MCF 10A (cell line): Measurements from ENCODE around the gene POLQ. TPM values are rescaled to one million over a fixed set of nuclear protein-coding genes. Genes with fewer than 3 reads are reported as not detected.
A peak's percentile ranks its signal among the peaks of the same experiment; 100 is the strongest.

Experiments
- BruUV-seq: library from RNA; stranded (reverse); fragments of 400-500 nt; replicated peaks from 2 replicates; lab custom pipeline; 2021; lab: Mats Ljungman, UMichigan
- CTCF ChIA-PET: fragments of 300-600 bp; sonication (Branson Sonifier 250); formaldehyde crosslinking; extraction: SDS; loops from one replicate; lab custom pipeline; 2021; ENCODE audit warnings: antibody characterized with exemption, inconsistent platforms; lab: Yijun Ruan, JAX
- POLR2A ChIA-PET: fragments of 300-600, 350-650 bp; sonication (Branson Sonifier 250); formaldehyde crosslinking; extraction: SDS; loops from one replicate; lab custom pipeline; 2020; ENCODE audit warnings: antibody characterized with exemption, inconsistent platforms; lab: Yijun Ruan, JAX
- DNase-seq: peaks from one replicate; pipeline ENCODE4 v3.0.0-alpha.2; 2018; ENCODE audit not compliant: unreplicated experiment
- H3K27ac Mint-ChIP-seq: one replicate; pipeline ENCODE4 v1.8.0; 2022; ENCODE audit warnings: mild to moderate bottlenecking, low read depth, mixed read lengths; ENCODE audit not compliant: unreplicated experiment
- H3K27me3 Mint-ChIP-seq: one replicate; pipeline ENCODE4 v1.8.0; 2022; ENCODE audit warnings: mixed read lengths; ENCODE audit not compliant: insufficient read depth, unreplicated experiment
- H3K36me3 Mint-ChIP-seq: one replicate; pipeline ENCODE4 v1.8.0; 2022; ENCODE audit warnings: mild to moderate bottlenecking, moderate library complexity, mixed read lengths; ENCODE audit not compliant: insufficient read depth, unreplicated experiment
- H3K4me1 Mint-ChIP-seq: one replicate; pipeline ENCODE4 v1.8.0; 2022; ENCODE audit warnings: mixed read lengths; ENCODE audit not compliant: insufficient read depth, unreplicated experiment
- H3K4me3 Mint-ChIP-seq: one replicate; pipeline ENCODE4 v1.8.0; 2022; ENCODE audit warnings: mild to moderate bottlenecking, moderate library complexity, mixed read lengths; ENCODE audit not compliant: unreplicated experiment
- H3K9me3 Mint-ChIP-seq: one replicate; pipeline ENCODE4 v1.8.0; 2022; ENCODE audit warnings: mixed read lengths; ENCODE audit not compliant: unreplicated experiment
- CTCF ChIP-seq: fragments of 200-600 bp; IDR thresholded peaks from one replicate; pipeline ENCODE4 v1.8.0; 2022; ENCODE audit warnings: antibody characterized with exemption, mild to moderate bottlenecking; ENCODE audit not compliant: unreplicated experiment
- intact Hi-C: fragments of 100-400 bp; cut with micrococcal nuclease; formaldehyde crosslinking; loops from 2 replicates; pipeline ENCODE4 v1.14.1; 2022
- total RNA-seq: library from RNA; stranded (reverse); gene quantifications from 2 replicates; pipeline ENCODE4 v1.2.3, GENCODE V29; 2022

The POLQ gene
- total RNA-seq, 1 experiment from 2014 or later: 5.8 TPM

- H3K36me3 Mint-ChIP-seq: no peaks in the 10 kb centered on the region
- no TSS peak for BruUV-seq
- H3K9me3 Mint-ChIP-seq: peaks cover 7% of the 10 kb centered on the region
- H3K4me1 Mint-ChIP-seq: peaks cover 8% of the 10 kb centered on the region
- POLR2A ChIA-PET: no interaction called here
- no peak for TF ChIP-seq CTCF
- no peak overlapping the region for H3K4me3 Mint-ChIP-seq
- H3K27ac Mint-ChIP-seq: no peak overlapping the region
- intact Hi-C loops: no loop called here
- no peak for DNase-seq
- CTCF ChIA-PET: interaction anchor here (0.7 to 1.3 kb wide), 2 partner anchors 9 to 97 kb away, joined by 3 to 6 read pairs; no protein-coding TSS in a partner anchor
- no peaks in the 10 kb centered on the region for H3K27me3 Mint-ChIP-seq
Observed at GRCh38 chr3:121552379-121552778, 6.6 kb upstream of the POLQ start.

- Mint-ChIP-seq H3K9me3 (no peaks in the 10 kb centered on the region), H3K36me3 (peaks cover 5% of the 10 kb centered on the region), H3K4me1 (peaks cover 16% of the 10 kb centered on the region), H3K4me3 (peak overlapping the region; percentile 75), H3K27ac (peak overlapping the region; percentile 82), H3K27me3 (no peaks in the 10 kb centered on the region)
- TF ChIP-seq CTCF: no peak
- intact Hi-C loops: loop anchor here (10.0 kb wide), 1 partner anchor 290 kb away; the partner anchor contains the start of genes EAF2 and IQCB1
- no peak for DNase-seq
- POLR2A ChIA-PET: interaction anchor here (0.7 to 2.9 kb wide), 9 partner anchors 19 to 872 kb away, joined by 3 to 14 read pairs (median 3); partner anchors contain the start of genes FAM162A, MIX23 and WDR5B
- CTCF ChIA-PET: interaction anchor here (0.6 to 3.5 kb wide), 7 partner anchors 13 to 1494 kb away, joined by 3 to 27 read pairs (median 3); no protein-coding TSS in a partner anchor
- BruUV-seq: no TSS peak
Observed at GRCh38 chr3:121545049-121545573, 677 bp downstream of the POLQ start.

- H3K4me1 Mint-ChIP-seq: peaks cover 16% of the 10 kb centered on the region
- no peak overlapping the region for H3K27ac Mint-ChIP-seq
- intact Hi-C loops: loop anchor here (10.0 kb wide), 1 partner anchor 292 kb away; the partner anchor contains the start of genes EAF2 and IQCB1
- H3K36me3 Mint-ChIP-seq: peaks cover 5% of the 10 kb centered on the region
- CTCF ChIA-PET: no interaction called here
- no peak for TF ChIP-seq CTCF
- H3K27me3 Mint-ChIP-seq: no peaks in the 10 kb centered on the region
- no peak for DNase-seq
- H3K4me3 Mint-ChIP-seq: no peak overlapping the region
- POLR2A ChIA-PET: no interaction called here
- no TSS peak for BruUV-seq
- H3K9me3 Mint-ChIP-seq: no peaks in the 10 kb centered on the region
Observed at GRCh38 chr3:121542924-121543323, 2.9 kb downstream of the POLQ start.

- Mint-ChIP-seq H3K27ac (peak overlapping the region; percentile 50), H3K9me3 (no peaks in the 10 kb centered on the region), H3K4me1 (peaks cover 8% of the 10 kb centered on the region), H3K27me3 (no peaks in the 10 kb centered on the region), H3K4me3 (no peak overlapping the region), H3K36me3 (peaks cover 10% of the 10 kb centered on the region)
- TF ChIP-seq CTCF: no peak
- BruUV-seq: no TSS peak
- intact Hi-C loops: no loop called here
- no peak for DNase-seq
- POLR2A ChIA-PET: no interaction called here
- CTCF ChIA-PET: interaction anchor here (1.0 to 1.7 kb wide), 2 partner anchors 15 to 734 kb away, joined by 3 to 11 read pairs; partner anchors contain the start of gene POLQ
Observed at GRCh38 chr3:121531269-121531668, 14.5 kb downstream of the POLQ start.
